ENCODE results near the gene ITPRIP. TPM values are rescaled to one million over a fixed set of nuclear protein-coding genes. Genes with fewer than 3 reads are reported as not detected.

The ITPRIP gene
- total and polyA plus RNA-seq, 11 donors, result 18.4 to 90.2 (median 27.7) TPM

GRCh38 chr10:104311184-104311720 is 27.0 kb downstream of the ITPRIP start:
- ATAC-seq (no peak), DNase-seq (no peak)
- Histone ChIP-seq H3K9me3 (no peaks in the 10 kb centered on the region), H3K36me3 (peaks cover 7 to 68% (median 39%) of the 10 kb centered on the region in 9 donors), H3K27ac (peak overlapping the region in 11 of 12 donors; percentile 76 to 98 (median 91)), H3K27me3 (no peaks in the 10 kb centered on the region), H3K4me1 (peaks cover 12 to 94% (median 55%) of the 10 kb centered on the region in 12 donors), H3K4me3 (no peak overlapping the region)
- WGBS, 4 donors, result 77 to 87% (median 83%) methylated on average over 5 of the region's 5 CpGs
- TF ChIP-seq POLR2A (IDR thresholded peaks at IDR 0.05) (no peak), CTCF (IDR thresholded peaks at IDR 0.05) (no peak)
- intact Hi-C loops (cut with DNase I), result loop anchor here in 2 of 10 donors (2.0 kb wide), 2 partner anchors 16 to 28 kb away; partner anchors contain the start of gene ITPRIP (in 1 of the 2)

GRCh38 chr10:104309980-104310978 is 28.0 kb downstream of the ITPRIP start:
- Histone ChIP-seq H3K4me3 (peak overlapping the region in 1 of 12 donors; percentile 7), H3K9me3 (no peaks in the 10 kb centered on the region), H3K27ac (peak overlapping the region; percentile 76 to 98 (median 90)), H3K27me3 (no peaks in the 10 kb centered on the region), H3K4me1 (peaks cover 12 to 96% (median 62%) of the 10 kb centered on the region in 12 donors), H3K36me3 (peaks cover 7 to 60% (median 31%) of the 10 kb centered on the region in 9 donors)
- DNase-seq (peak; percentile 77 to 90 (median 81)), ATAC-seq (peak; percentile 79 to 87 (median 82))
- WGBS, 4 donors, result 43 to 53% (median 47%) methylated on average over 14 to 15 of the region's 15 CpGs
- TF ChIP-seq CTCF (IDR thresholded peaks at IDR 0.05) (peak in 2 of 12 donors; percentile 8 to 9), POLR2A (IDR thresholded peaks at IDR 0.05) (peak in 1 of 2 donors; percentile 13)
- intact Hi-C loops (cut with DNase I), result loop anchor here in 3 of 10 donors (2.0 to 5.0 kb wide), 3 partner anchors 17 to 37 kb away; partner anchors contain the start of gene ITPRIP (in 1 of the 3)

GRCh38 chr10:104308439-104308903 is 29.8 kb downstream of the ITPRIP start:
- Histone ChIP-seq H3K27me3 (no peaks in the 10 kb centered on the region), H3K36me3 (peaks cover 0 to 42% (median 13%) of the 10 kb centered on the region in 9 donors), H3K4me3 (no peak overlapping the region), H3K27ac (peak overlapping the region in 10 of 12 donors; percentile 1 to 98 (median 90)), H3K9me3 (no peaks in the 10 kb centered on the region), H3K4me1 (peaks cover 9 to 98% (median 71%) of the 10 kb centered on the region in 12 donors)
- WGBS, 4 donors, result 72 to 81% (median 77%) methylated on average over 4 of the region's 4 CpGs
- TF ChIP-seq CTCF (IDR thresholded peaks at IDR 0.05), result no peak
- TF ChIP-seq POLR2A (IDR thresholded peaks at IDR 0.05), result no peak
- ATAC-seq (no peak), DNase-seq (no peak)
- intact Hi-C loops (cut with DNase I), result loop anchor here in 1 of 10 donors (5.0 kb wide), 1 partner anchor 39 kb away; no protein-coding TSS in a partner anchor
